GM12878 (cell line): ENCODE data around the gene CP. TPM values are rescaled to one million over a fixed set of nuclear protein-coding genes. Genes with fewer than 3 reads are reported as not detected.

ENCODE experiments used
- ATAC-seq: fragments of 200-7000 bp; cut with Tn5 transposase; 3 replicates; pipeline ENCODE4 v1.9.1; 2020; ENCODE audit warnings: mild to moderate bottlenecking, moderate library complexity
- BruUV-seq: library from RNA; stranded (reverse); fragments of 400-500 nt; replicated peaks from 2 replicates; lab custom pipeline; 2021; lab: Mats Ljungman, UMichigan
- CTCF ChIA-PET: fragments of 300-600 bp; sonication (Branson Sonifier 250); formaldehyde crosslinking; extraction: SDS; loops from one replicate; lab custom pipeline; 2021; ENCODE audit warnings: inconsistent platforms; lab: Yijun Ruan, JAX
- POLR2A ChIA-PET: fragments of 350-600 bp; formaldehyde crosslinking; extraction: SDS; loops from one replicate; lab custom pipeline; 2021; ENCODE audit warnings: inconsistent platforms; lab: Charles Lee
- RAD21 ChIA-PET: fragments of 300-600 bp; sonication (Branson Sonifier 250); formaldehyde crosslinking; loops from one replicate; lab custom pipeline; 2023; ENCODE audit warnings: antibody characterized with exemption; ENCODE audit not compliant: unreplicated experiment; lab: Charles Lee
- SMC1A ChIA-PET: fragments of 300-600 bp; sonication (Branson Sonifier 250); formaldehyde crosslinking; loops from one replicate; lab custom pipeline; 2023; ENCODE audit not compliant: unreplicated experiment, uncharacterized antibody; lab: Charles Lee
- DNase-seq: peaks from one replicate; pipeline ENCODE4 v3.0.0-alpha.2; 2011; ENCODE audit warnings: low read depth, low spot score
- FAIRE-seq: peaks from 3 replicates; lab custom pipeline; 2011; peaks lifted over from hg19 to GRCh38; lab: Jason Lieb, UNC
- H2AFZ ChIP-seq: 2 replicates; pipeline ENCODE4 v1.6.0; 2011; ENCODE audit warnings: low read depth, low read length, control low read depth; ENCODE audit not compliant: control insufficient read depth
- H3K27ac ChIP-seq: 2 replicates; pipeline ENCODE4 v1.5.1; 2011; ENCODE audit warnings: control low read depth; ENCODE audit not compliant: control insufficient read depth, insufficient read depth
- H3K27me3 ChIP-seq, 2 experiments: replicated peaks in 1 of 2; 2 replicates each; pipeline versions ENCODE4 v1.6.0 to v1.6.1; 2011; ENCODE audit warnings: low read length in 1 of 2; ENCODE audit not compliant: control insufficient read depth in 2 of 2, insufficient read depth in 2 of 2
- H3K36me3 ChIP-seq, 2 experiments: 2 replicates each; pipeline ENCODE4 v1.5.1; 2011; ENCODE audit warnings: low read length in 1 of 2; ENCODE audit not compliant: control insufficient read depth in 2 of 2, insufficient read depth in 2 of 2
- H3K4me1 ChIP-seq: 2 replicates; pipeline ENCODE4 v1.6.1; 2011; ENCODE audit warnings: mild to moderate bottlenecking, low read length, moderate library complexity, mixed read lengths; ENCODE audit not compliant: control insufficient read depth, insufficient read depth
- H3K4me2 ChIP-seq: 2 replicates; pipeline ENCODE4 v1.6.0; 2011; ENCODE audit warnings: control low read depth; ENCODE audit not compliant: control insufficient read depth, insufficient read depth
- H3K4me3 ChIP-seq: fragments of 200-600 bp; sonication (generic); 2 replicates; pipeline ENCODE4 v1.5.1; 2016
- H3K79me2 ChIP-seq: 2 replicates; pipeline ENCODE4 v1.6.0; 2011; ENCODE audit warnings: low read length; ENCODE audit not compliant: control insufficient read depth, insufficient read depth
- H3K9ac ChIP-seq: 2 replicates; pipeline ENCODE4 v1.8.0; 2011; ENCODE audit warnings: low read length, control low read depth, mixed read lengths; ENCODE audit not compliant: control insufficient read depth, insufficient read depth
- H3K9me3 ChIP-seq: replicated peaks from 3 replicates; pipeline ENCODE4 v1.5.1; 2011; ENCODE audit warnings: mild to moderate bottlenecking, low read length; ENCODE audit not compliant: control insufficient read depth, insufficient read depth
- H4K20me1 ChIP-seq: 2 replicates; pipeline ENCODE4 v1.6.0; 2011; ENCODE audit not compliant: control insufficient read depth, insufficient read depth
- CBX5 ChIP-seq: sonication (generic); IDR thresholded peaks from 2 replicates; pipeline ENCODE4 v1.6.1; 2016; ENCODE audit warnings: low read depth, moderate library complexity, mild to moderate bottlenecking, inconsistent platforms
- ETV6 ChIP-seq, 2 experiments: fragments of 450-650 bp in 1 of 2; IDR thresholded peaks in 1 of 2; conservative IDR thresholded peaks in 1 of 2; 2 replicates each; pipeline ENCODE4 v1.6.1; 2014; ENCODE audit warnings: antibody characterized with exemption in 1 of 2, borderline replicate concordance in 1 of 2, low read depth in 1 of 2, mild to moderate bottlenecking in 1 of 2, moderate library complexity in 1 of 2
- HCFC1 ChIP-seq: fragments of 150-350 bp; IDR thresholded peaks from 2 replicates; pipeline ENCODE4 v1.6.1; 2014; ENCODE audit warnings: low read length
- JUND ChIP-seq: IDR thresholded peaks from 2 replicates; pipeline ENCODE4 v1.6.1; 2012; ENCODE audit warnings: low read depth, mild to moderate bottlenecking, low read length, improper control_type of control experiment, moderate library complexity
- KAT2A ChIP-seq: conservative IDR thresholded peaks from 2 replicates; pipeline ENCODE4 v1.6.1; 2011; ENCODE audit warnings: low read depth, low read length; ENCODE audit not compliant: control insufficient read depth
- KLF5 ChIP-seq: fragments of 450-650 bp; IDR thresholded peaks from 2 replicates; pipeline ENCODE4 v1.6.1; 2014; ENCODE audit warnings: mild to moderate bottlenecking; ENCODE audit not compliant: partially characterized antibody
- LARP7 ChIP-seq: fragments of 450-650 bp; IDR thresholded peaks from 2 replicates; pipeline ENCODE4 v1.6.1; 2017; ENCODE audit warnings: mild to moderate bottlenecking
- MEF2A ChIP-seq: IDR thresholded peaks from 2 replicates; pipeline ENCODE4 v1.6.1; 2011; ENCODE audit warnings: low read depth, mild to moderate bottlenecking, low read length, moderate library complexity; ENCODE audit not compliant: insufficient read depth
- MXI1 ChIP-seq: fragments of 150-350 bp; IDR thresholded peaks from 2 replicates; pipeline ENCODE4 v1.6.1; 2011; ENCODE audit warnings: low read depth, mild to moderate bottlenecking, inconsistent platforms, low read length, improper control_type of control experiment
- MYB ChIP-seq: fragments of 150-350 bp; IDR thresholded peaks from 2 replicates; pipeline ENCODE4 v1.6.1; 2014; ENCODE audit warnings: mild to moderate bottlenecking, low read depth, low read length, borderline replicate concordance
- NRF1 ChIP-seq: conservative IDR thresholded peaks from 2 replicates; pipeline ENCODE4 v1.6.1; 2011; ENCODE audit warnings: mild to moderate bottlenecking, low read depth, low read length, improper control_type of control experiment
- PAX5 ChIP-seq: IDR thresholded peaks from 2 replicates; pipeline ENCODE4 v1.6.1; 2011; ENCODE audit warnings: low read depth, low read length, borderline replicate concordance
- PML ChIP-seq: IDR thresholded peaks from 2 replicates; pipeline ENCODE4 v1.6.1; 2012; ENCODE audit warnings: low read length, inconsistent platforms
- POLR2A ChIP-seq: IDR thresholded peaks from 2 replicates; pipeline ENCODE4 v1.6.1; 2011; ENCODE audit warnings: low read depth, mild to moderate bottlenecking, low read length
- SMARCA5 ChIP-seq: fragments of 450-650 bp; IDR thresholded peaks from 2 replicates; pipeline ENCODE4 v1.6.1; 2017; ENCODE audit warnings: mild to moderate bottlenecking
- SPI1 ChIP-seq: IDR thresholded peaks from 2 replicates; pipeline ENCODE4 v1.6.1; 2011; ENCODE audit warnings: low read depth, mild to moderate bottlenecking, low read length, moderate library complexity, borderline replicate concordance; ENCODE audit not compliant: insufficient read depth
- TCF12 ChIP-seq: IDR thresholded peaks from 2 replicates; pipeline ENCODE4 v1.6.1; 2011; ENCODE audit warnings: low read depth, mild to moderate bottlenecking, low read length
- ZSCAN29 ChIP-seq: fragments of 450-650 bp; IDR thresholded peaks from 2 replicates; pipeline ENCODE4 v1.6.1; 2017; ENCODE audit warnings: mild to moderate bottlenecking, moderate library complexity
- WGBS: methylation state at CpG from one replicate; pipeline ENCODE4 v1.1.6; 2016; ENCODE audit warnings: low lambda C conversion rate; ENCODE audit not compliant: insufficient replicate concordance, insufficient coverage; ENCODE audit errors: missing lambda C conversion rate; 5-methylcytosine and 5-hydroxymethylcytosine counted together
- in situ Hi-C: fragments of 300-500 bp; cut with MboI; formaldehyde crosslinking; loops from 9 replicates; pipeline ENCODE4 v1.14.3; 2018; ENCODE audit warnings: mixed read lengths
- intact Hi-C: fragments of 100-400 bp; cut with micrococcal nuclease; formaldehyde crosslinking; loops from one replicate; pipeline ENCODE4 v1.14.2; 2022; ENCODE audit not compliant: unreplicated experiment
- polyA plus RNA-seq, 11 experiments: library from polyadenylated mRNA; depleted of rRNA in 4 of 11; unstranded in 6 of 11; stranded (reverse) in 5 of 11; fragments of >200 nt; fragmentation: Nextera tagmentation in 4 of 11; fragmentation: Illumina TruSeq in 1 of 11; extraction: Ambion mirVana in 4 of 11; extraction: Trizol in 1 of 11; gene quantifications; 1 replicate in 1 of 11; 2 replicates in 10 of 11; pipeline versions ENCODE4 v1.2.1 to v1.2.3, GENCODE V29; 2011 to 2016; ENCODE audit warnings: inconsistent platforms in 2 of 11, missing spikeins in 2 of 11, low read depth in 1 of 11
- total RNA-seq, 4 experiments: library from RNA; depleted of rRNA in 3 of 4; stranded (reverse); fragments of >200 nt in 3 of 4; fragmentation: Illumina TruSeq in 1 of 4; extraction: Trizol in 1 of 4; gene quantifications; 2 replicates each; pipeline versions ENCODE4 v1.2.1 to v1.2.3, GENCODE V29; 2013 to 2021
- TF ChIP-seq, protein P1 (sequence below): fragments of 450-650 bp; IDR thresholded peaks from 2 replicates; pipeline ENCODE4 v1.6.1; 2016; ENCODE audit warnings: mild to moderate bottlenecking, moderate library complexity, borderline replicate concordance
- TF ChIP-seq, protein P2 (sequence below): fragments of 450-650 bp; IDR thresholded peaks from 2 replicates; pipeline ENCODE4 v1.6.1; 2017; ENCODE audit warnings: mild to moderate bottlenecking, low read depth, inconsistent platforms; ENCODE audit not compliant: poor library complexity, severe bottlenecking

The CP gene
- total and polyA plus RNA-seq, 10 of the 15 experiments (the other 5 are each of a cell fraction or from before 2014, with no cell fraction given) = 0.14 to 1.2 (median 0.30) TPM; not detected in 6

DNA sequence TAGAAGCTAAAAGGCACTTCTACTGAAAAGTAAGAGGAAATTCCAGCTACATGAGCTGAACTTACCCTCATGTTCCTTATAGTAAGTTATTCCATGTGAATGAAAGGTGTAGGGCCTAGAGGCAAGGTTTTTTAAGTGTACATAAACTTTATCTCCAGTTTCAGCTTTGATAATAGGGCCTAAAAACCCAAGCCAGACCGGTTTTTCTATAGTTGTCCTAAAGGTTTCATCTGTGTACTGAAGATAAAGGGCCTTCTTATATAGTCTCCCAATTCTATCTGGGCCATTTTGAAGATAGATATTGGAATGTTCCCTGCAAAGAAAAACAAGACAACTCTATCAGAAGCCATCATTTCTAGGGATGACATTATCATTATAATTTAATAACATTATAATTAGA, 9.2 kb downstream of the CP start (continued):
- TF ChIP-seq, protein P1, sequence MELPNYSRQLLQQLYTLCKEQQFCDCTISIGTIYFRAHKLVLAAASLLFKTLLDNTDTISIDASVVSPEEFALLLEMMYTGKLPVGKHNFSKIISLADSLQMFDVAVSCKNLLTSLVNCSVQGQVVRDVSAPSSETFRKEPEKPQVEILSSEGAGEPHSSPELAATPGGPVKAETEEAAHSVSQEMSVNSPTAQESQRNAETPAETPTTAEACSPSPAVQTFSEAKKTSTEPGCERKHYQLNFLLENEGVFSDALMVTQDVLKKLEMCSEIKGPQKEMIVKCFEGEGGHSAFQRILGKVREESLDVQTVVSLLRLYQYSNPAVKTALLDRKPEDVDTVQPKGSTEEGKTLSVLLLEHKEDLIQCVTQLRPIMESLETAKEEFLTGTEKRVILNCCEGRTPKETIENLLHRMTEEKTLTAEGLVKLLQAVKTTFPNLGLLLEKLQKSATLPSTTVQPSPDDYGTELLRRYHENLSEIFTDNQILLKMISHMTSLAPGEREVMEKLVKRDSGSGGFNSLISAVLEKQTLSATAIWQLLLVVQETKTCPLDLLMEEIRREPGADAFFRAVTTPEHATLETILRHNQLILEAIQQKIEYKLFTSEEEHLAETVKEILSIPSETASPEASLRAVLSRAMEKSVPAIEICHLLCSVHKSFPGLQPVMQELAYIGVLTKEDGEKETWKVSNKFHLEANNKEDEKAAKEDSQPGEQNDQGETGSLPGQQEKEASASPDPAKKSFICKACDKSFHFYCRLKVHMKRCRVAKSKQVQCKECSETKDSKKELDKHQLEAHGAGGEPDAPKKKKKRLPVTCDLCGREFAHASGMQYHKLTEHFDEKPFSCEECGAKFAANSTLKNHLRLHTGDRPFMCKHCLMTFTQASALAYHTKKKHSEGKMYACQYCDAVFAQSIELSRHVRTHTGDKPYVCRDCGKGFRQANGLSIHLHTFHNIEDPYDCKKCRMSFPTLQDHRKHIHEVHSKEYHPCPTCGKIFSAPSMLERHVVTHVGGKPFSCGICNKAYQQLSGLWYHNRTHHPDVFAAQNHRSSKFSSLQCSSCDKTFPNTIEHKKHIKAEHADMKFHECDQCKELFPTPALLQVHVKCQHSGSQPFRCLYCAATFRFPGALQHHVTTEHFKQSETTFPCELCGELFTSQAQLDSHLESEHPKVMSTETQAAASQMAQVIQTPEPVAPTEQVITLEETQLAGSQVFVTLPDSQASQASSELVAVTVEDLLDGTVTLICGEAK = no peak
- TF ChIP-seq MXI1 (no peak), LARP7 (no peak)

DNA sequence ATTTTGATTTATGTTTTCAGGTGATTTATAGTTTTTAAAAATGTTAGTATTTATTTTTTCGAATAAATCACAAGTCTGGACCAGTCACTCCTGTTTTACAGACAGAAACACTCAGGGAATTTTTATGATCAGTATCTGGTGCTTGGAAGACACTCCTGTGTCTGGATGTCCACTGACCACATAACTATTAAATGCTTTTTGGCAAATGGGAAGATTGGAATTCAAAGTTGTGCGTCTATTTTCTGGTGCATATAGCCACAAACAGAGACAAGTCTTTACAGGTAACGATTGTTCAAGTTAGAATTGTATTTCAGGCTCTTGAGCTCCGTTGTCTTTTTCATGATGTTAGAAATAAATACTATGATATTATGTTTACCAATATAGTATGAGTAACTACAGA, 12.2 kb downstream of the CP start:
- ChIA-PET RAD21 (no interaction called here), SMC1A (no interaction called here), POLR2A (no interaction called here), CTCF (no interaction called here)
- intact Hi-C loops = loop anchor here (10.0 kb wide), 1 partner anchor 55 kb away; no protein-coding TSS in a partner anchor
- H3K4me1 ChIP-seq = no peaks in the 10 kb centered on the region
- ATAC-seq (no peak), FAIRE-seq (no peak), DNase-seq (no peak)
- no peaks in the 10 kb centered on the region for H3K79me2 ChIP-seq
- 51% methylated on average over 4 of the region's 4 CpGs for WGBS
- H3K9me3 ChIP-seq = no peaks in the 10 kb centered on the region
- H3K27me3 ChIP-seq = no peaks in the 10 kb centered on the region
- H2AFZ ChIP-seq = no peak overlapping the region
- no peak overlapping the region for H3K27ac ChIP-seq
- in situ Hi-C loops = no loop called here
- H3K4me2 ChIP-seq = no peak overlapping the region
- no peak overlapping the region for H3K4me3 ChIP-seq
- H3K36me3 ChIP-seq = no peaks in the 10 kb centered on the region
- H4K20me1 ChIP-seq = no peaks in the 10 kb centered on the region
- no TSS peak for BruUV-seq
- no peak overlapping the region for H3K9ac ChIP-seq
- TF ChIP-seq KAT2A (no peak), MYB (no peak), KLF5 (no peak), SMARCA5 (no peak), HCFC1 (no peak), SPI1 (no peak), CBX5 (no peak), MEF2A (no peak), PAX5 (no peak), POLR2A (no peak), PML (no peak), ZSCAN29 (no peak), TCF12 (no peak), JUND (no peak), NRF1 (no peak), ETV6 (conservative IDR thresholded peaks at IDR 0.05 in 1 of 2, IDR thresholded peaks at IDR 0.05 in 1 of 2; ENCODE audit: borderline replicate concordance in 1 of 2, low read depth in 1 of 2) (no peak)
- TF ChIP-seq, protein P2, sequence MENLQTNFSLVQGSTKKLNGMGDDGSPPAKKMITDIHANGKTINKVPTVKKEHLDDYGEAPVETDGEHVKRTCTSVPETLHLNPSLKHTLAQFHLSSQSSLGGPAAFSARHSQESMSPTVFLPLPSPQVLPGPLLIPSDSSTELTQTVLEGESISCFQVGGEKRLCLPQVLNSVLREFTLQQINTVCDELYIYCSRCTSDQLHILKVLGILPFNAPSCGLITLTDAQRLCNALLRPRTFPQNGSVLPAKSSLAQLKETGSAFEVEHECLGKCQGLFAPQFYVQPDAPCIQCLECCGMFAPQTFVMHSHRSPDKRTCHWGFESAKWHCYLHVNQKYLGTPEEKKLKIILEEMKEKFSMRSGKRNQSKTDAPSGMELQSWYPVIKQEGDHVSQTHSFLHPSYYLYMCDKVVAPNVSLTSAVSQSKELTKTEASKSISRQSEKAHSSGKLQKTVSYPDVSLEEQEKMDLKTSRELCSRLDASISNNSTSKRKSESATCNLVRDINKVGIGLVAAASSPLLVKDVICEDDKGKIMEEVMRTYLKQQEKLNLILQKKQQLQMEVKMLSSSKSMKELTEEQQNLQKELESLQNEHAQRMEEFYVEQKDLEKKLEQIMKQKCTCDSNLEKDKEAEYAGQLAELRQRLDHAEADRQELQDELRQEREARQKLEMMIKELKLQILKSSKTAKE = no peak
